GM12892 (cell line): ENCODE data around the gene TBC1D24.

Experiments used
- POLR2A ChIP-seq: IDR thresholded peaks from 2 replicates; pipeline ENCODE4 v1.6.1; 2011; ENCODE audit warnings: low read depth, low read length, control low read depth
- POLR2AphosphoS5 ChIP-seq: IDR thresholded peaks from 2 replicates; pipeline ENCODE4 v1.6.1; 2011; ENCODE audit warnings: low read depth, low read length, control low read depth
- TAF1 ChIP-seq: IDR thresholded peaks from 2 replicates; pipeline ENCODE4 v1.6.1; 2011; ENCODE audit warnings: low read depth, mild to moderate bottlenecking, control low read depth, low read length, borderline replicate concordance

DNA sequence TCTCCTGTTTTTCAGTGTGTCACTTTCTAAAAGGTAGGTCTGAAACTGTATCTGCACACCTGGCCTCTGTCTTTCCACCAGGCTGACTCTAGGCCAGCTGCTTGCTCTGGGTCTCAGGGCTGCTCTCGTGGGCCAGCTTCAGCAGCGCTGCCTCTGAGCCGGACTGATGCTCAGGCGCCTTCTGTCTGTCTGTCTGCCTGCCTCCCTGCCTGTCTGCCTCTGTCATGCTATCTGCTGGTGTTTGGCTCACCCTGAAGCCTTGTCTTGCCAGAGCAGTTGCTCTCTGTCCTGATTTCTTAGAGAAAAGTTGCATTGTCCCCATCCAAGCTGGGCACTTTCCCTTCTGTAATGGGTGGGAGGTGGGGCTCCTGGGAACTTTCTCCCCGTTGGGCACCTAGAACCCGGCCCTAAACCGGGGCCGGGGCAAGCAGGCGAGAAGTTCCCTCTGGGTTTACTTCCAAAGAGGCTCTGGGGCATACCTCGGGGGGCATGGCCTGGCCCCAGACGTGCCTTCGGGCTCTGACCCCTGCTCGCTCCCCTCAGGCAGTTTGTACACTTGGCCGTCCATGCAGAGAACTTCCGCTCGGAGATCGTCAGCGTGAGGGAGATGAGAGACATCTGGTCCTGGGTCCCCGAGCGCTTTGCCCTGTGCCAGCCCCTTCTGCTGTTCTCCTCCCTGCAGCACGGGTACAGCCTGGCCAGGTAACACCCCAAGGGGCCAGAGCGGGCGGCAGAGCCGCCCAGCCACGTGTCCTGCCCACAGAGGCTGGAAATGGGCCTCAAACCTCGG, 23.0 kb downstream of the TBC1D24 start:
- TF ChIP-seq TAF1 (no peak), POLR2A (no peak), POLR2AphosphoS5 (no peak)
